IPS-NIHi11 (cell line): Measurements from ENCODE around the gene SGF29.
"Not testable (repeated sequence)": the region's sequence is repeated elsewhere in the genome, so short reads cannot be mapped to it uniquely, and the experiment has no call there.

Source experiments
- DNase-seq: peaks from one replicate; pipeline ENCODE4 v3.0.0; 2012; ENCODE audit warnings: mixed read lengths, low spot score

The SGF29 gene

DNA sequence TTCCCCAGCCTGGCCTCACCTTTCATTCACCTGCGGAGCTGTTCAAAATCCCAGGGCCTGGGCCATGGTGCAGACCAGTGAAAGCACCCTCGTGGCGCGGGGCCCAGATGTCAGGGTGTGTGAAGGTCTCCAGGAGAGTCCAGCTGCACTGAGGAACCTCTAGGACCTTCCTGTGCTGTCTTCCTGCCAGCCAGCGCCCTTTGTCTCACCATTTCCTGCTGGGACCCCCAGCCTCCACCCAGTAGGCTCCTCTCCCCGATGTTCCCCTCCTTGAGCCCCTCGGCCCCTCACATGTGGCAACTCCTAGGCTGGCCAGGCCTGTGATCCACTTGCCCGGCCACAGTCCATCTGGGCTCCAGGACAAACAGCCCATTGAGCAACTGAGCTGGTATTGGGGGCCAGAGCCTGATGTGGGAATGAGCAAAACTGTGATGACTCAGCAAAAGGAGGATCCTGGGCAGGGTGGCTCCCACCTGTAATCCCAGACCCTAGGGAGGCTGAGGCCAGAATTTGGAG lies 42.5 kb downstream of the SGF29 start:
- DNase-seq, result no peak

DNA sequence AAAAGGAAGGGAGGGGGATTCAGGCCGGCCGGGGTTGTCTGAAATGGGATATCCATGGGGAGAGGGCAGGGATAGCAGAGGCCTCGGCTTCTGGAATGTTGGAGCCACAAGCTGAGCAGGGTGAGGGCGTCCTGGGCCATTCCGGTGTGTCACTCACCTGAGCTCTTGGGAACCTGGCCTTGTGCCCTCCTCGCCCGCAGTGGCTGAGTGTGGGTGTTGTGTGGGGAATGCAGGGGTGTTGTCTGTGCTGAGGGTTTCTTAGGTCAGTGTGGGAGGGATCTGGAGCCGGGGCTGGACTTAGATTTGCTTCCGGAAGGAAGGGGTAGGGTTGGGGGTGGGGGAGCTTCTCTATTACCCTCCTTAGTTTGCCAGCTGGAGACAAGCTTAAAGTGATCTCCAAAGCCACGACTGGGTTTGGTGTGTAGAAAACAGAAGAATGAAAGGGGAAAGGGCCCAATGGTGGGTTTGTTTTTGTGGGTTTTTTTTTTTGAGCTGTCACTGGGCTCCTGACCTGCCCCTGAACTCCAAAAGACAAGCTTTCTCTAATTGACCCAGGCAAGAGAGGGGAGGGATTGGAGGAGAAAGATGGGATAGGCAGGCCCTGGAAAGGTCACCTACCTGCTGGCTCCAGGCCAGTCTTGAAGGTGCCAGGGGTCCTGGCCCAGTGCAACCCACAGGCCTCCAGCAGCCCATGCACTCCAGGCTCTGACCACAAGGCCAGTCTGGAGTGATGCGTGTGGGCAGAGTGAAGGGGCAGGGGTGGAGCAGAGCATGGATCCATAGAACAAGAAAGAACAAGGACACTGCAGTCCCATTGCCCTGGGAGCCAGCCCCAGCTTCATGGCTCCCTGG lies 43.3 kb downstream of the SGF29 start, which contains the start of gene SULT1A2:
SULT1A2 (minus strand) TSS at position 211 of the 852 bp plus-strand sequence. CDS start 1,120 bp downstream, outside the sequence.
- DNase-seq, result peak; percentile 57

DNA sequence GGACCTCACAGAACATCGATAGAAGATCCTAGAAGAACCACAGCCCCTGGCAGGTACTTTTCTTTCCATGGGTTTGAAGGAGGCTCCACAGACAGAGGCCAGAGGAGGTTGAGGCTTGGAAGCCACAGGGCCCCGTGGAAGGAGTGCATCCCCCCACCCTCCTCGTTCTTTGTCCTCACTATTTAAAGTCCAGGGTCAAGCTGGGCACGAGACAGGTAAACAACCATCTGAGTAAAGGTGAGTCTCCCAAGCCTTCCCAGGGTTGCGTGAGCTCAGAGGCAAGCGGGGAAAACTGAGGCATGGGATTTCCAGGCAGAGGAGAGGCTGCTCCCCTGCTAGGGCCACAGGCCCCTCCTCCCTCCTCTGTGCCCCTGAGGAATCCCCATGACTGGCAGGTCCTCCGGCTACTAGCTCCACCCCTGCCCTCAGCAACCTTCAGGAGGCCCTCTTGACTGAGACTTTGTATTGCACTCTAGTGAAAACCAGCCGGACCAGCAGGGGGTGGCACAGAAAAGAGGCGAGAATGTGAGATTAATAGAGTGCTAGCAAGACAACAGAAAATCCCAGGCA lies 44.1 kb downstream of the SGF29 start:
- peak; percentile 80 for DNase-seq

DNA sequence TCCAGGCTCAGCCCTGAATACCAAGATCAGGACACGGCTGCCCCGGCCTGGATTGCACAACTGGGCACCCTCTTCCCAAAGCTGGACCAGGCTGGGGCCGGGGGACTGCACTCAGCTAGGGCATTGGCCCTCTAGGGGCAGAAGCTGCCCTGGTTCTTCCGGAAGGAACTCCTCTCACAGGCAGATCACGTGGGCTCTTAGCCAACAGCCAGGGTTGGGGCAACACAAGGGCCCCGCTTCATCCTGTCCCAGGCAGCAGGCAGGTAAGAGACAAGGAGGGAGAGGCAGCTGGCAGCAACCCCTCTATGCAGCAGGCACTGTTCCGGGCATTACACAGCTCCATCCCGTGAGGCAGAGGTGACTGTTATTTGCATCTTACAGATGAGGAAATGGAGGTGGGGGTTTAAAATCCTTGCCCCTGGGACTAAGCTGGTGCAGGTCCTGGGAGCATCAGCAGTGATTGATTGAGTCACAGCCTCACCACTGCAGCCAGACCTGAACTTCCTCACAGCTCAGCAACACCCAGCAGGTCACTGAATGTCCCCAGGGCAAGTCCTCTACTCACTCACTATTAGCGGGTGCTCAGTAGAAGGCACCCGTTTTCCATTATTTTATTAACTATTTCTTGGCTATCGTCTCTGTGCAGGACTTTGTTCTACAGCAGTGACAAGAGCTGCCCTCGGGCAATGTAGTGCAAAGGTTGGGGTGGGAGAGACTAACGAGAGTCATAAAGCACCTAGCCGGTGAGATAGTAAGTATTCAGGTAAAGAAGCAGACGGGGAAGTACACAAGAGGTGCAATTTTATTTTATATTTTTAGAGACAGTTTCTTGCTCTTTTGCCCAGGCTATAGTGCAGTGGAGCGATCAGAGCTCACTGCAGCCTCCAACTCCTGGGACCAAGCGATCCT lies 45.9 kb downstream of the SGF29 start:
- not testable (repeated sequence) for DNase-seq

DNA sequence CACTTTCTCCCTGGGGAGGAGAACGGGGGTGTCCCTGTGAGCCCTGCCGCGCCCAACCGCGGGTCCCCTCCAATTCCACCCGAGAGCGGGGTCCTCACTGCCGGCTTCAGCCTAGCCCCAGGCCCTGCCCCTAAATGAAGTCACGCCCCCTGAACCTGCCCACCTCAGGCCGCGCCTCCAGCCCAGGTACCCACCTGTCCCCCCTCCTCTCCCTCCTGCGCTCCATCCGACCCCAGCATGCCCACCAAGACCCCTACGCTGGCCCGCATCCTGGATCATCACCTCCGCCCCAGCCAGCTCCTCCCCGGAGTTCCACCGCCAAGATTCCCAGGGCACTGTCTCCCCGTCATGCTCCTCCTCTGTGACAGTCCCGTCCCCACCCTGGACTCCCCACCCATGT lies 47.2 kb downstream of the SGF29 start:
- DNase-seq, result not testable (repeated sequence)

DNA sequence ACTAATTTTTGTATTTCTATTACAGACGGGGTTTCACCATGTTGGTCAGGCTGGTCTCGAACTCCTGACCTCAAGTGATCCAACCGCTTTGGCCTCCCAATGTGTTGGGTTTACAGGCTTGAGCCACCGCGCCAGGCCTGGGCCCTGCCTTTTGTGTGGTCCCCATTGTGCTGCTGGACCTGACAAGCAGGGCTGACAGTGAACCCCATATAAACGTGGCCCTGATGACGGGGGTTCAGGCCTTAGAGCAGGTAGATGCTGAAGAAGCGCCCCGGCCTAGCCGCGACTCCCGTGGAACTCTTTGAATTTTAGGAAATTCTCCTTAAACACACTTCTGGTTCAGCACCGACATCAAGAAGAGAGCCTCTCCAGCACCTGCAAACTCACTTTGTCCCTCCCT lies 47.9 kb downstream of the SGF29 start:
- DNase-seq, result not testable (repeated sequence)

DNA sequence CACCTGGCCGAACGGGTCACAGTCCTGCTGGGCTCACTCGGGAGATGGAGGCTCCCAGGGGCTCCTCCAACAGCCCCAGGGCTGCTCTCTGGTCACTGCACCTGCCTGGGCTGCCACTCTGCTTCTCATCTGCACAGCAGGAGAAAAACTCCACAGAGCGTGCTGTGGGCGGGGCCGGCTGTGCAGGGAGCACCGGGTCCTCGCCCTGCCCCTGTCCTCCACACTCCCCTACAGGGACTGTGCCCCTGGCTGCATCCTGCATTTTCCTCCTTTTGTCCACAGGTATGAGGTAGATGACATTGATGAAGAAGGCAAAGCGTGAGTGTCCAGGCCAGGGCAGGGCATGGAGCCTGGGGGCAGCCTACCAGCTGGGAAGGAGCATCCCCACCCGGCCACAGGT lies 48.3 kb downstream of the SGF29 start:
- not testable (repeated sequence) for DNase-seq

DNA sequence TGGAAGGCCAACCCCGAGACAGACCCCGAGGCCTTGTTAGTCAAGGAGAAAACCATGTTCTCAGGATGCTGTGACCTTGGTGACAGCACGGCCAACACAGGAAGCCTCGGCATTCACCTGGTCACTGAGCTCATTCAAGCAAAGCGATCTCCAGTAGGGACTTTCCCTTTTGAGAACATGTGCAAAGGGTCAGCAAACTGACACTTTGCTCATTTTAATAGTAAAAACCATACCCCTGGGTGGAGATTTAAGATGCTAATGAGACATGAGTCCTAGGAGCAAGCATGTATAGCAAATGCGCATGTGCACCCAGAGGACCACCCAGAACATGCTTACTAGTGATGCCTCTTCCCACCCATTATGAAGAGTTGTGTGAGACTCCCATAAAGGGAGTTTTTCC lies 48.8 kb downstream of the SGF29 start:
- no peak for DNase-seq

DNA sequence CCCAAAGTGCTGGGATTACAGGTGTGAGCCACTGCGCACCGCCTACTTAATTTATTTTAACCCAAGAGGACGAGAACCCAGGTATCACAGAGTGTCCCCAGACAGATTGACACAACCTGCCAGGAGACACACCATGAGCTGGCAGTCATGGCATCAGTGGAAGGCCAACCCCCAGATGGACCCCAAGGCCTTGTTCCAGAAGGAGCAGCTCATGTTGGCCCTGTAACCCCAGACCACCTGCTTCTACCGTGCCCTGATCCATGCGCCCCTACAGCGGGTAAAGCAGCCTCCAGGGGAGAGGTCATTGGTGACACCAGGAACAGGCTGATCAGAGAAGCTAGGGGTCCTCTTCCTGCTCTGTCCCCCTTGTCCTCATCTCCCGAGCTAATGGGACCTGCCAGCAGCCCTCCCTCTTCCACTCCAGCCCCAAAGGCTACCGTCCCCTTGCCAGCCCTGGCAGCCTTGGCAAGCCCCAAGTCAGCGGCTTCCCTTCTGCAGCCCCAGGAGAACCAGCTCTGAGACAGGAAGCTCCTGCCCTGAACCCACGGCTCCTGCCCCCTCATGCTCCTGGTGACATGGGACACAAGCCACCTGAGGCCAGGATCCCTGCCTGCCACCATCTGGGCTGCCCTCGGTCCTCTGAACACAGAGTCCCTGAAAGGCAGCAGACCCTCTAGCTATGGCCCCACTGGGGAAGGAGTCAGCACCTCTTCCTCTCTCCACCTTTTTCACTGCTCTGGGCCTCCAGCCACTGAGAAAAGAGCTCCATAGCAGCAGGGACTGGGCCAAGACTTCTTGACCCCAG lies 49.9 kb downstream of the SGF29 start:
- no peak for DNase-seq

DNA sequence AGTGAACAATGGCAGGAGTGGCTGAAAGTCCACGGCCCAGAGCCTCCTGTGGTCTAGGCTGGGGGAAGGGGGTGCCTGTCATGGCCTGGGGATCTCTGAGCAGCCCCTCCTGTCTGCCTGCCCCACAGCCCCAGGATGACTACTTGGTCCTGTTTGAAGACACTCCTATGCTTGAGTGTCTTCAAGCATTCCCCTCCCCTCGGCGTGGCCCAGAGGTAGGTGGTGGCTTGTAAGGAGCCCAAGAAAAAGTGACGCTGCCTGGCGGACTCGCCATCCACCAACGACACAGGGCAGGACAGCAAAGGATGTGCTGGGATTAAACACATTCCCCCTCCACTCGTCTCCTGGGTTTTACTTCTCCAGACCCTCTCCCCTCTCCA lies 50.5 kb downstream of the SGF29 start:
- DNase-seq, result no peak

DNA sequence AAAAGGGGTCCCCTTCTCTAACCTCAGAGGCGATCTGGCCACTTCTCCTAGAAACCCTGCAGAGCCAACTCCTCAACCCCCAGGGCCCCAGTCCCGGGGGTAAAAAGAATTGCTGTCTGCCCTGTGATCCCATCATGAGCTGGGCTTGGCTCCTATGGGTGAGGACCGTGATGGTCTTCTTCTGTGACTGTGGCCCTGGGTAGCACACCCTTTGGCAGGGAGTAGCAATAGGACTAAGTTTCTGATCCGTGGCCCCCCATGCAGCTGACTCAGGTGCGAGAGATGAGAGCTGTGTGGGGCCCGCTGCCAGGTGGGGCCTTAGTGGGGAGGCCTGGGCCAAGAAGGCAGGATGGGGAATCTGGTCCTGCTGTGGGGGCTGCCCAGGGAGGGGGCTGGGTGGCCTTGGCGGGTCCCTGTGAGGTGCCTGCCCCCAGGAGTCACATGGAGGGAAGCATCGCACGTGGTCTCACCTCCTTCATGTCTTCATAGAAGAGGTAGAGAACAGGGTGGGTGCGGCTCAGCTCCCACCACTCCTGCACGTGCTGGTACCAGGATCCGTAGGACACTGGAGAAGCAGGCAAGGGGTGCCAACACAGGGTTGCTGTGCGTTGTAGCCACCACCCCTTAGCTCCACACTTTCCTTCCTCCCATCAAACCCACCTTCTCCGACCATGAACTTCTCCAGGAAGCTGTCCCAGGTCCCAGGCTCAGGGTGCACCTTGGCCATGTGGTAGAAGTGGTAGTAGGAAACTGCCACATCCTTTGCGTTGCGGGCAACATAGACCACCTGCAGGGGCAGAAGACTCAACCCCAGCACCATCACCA lies 52.8 kb downstream of the SGF29 start:
- no peak for DNase-seq

DNA sequence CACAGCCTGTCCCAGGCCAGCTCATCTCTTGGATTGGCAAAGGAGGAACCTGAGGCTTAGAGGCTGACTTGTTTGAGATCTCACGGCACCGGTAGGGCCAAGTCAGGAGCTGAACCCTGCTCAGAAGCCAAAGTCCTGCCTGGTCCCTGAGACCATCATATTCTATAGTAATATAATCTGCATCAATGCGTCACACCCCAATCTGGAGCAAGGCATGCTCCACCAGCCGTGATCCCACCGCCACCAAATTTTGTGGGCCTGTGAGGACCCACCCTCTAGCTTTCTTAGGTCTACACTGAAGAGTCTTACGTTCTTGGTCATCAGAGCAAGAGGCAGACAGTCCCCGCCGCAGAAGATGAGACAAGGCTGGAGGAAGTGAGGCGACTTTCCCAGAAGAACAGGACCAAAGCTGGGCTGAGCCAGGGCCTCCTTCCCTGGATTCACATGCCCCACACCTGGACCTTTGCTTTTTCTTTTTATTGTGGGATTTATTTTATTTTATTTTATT lies 53.5 kb downstream of the SGF29 start:
- DNase-seq, result no peak

DNA sequence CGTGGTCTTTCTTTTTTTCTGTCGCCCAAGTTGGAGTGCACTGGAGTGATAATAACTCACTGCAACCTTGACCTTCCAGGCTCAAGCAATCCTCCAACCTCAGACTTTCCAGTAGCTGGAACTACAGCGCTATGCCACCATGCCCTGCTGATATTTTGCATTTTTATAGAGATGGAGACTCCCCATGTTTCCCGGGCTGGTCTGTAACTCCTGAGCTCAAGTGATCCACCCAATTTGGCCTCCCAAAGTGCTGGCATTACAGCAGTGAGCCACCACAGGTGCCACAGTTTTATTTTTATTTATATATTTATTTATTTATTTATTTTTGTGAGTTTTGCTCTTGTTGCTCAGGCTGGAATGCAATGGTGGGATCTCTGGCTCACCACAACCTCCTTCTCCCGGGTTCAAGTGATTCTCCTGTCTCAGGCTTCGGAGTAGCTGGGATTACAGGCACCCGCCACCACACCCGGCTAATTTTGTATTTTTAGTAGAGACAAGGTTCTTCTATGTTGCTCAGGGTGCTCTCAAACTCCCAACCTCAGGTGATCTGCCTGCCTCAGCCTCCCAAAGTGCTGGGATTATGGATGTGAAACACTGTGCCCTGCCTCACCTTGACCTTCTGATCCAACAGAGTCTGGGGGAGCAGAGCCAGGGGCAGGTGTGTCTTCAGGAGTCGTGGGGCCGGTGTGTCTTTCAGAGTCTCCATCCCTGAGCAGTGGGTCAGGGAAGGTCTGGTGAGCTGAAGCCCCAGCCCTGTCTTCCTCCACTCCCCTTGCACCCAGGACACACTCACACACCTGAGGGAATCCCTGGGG lies 54.2 kb downstream of the SGF29 start:
- not testable (repeated sequence) for DNase-seq

DNA sequence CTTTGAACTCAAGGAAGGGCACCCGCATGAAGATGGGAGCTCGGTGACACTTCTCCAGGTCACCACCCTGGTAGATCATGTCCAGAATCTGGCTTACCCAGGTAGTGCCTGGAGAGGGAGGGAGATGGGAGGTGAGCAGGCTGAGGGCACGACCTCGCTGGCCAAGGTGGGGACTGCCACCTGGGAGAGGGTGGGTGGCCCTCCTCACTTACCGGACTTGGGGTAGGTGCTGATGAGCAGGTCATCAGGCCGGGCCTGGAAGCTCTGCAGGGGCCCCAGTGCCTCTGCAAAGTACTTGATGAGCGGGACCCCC lies 54.7 kb downstream of the SGF29 start:
- not testable (repeated sequence) for DNase-seq

DNA sequence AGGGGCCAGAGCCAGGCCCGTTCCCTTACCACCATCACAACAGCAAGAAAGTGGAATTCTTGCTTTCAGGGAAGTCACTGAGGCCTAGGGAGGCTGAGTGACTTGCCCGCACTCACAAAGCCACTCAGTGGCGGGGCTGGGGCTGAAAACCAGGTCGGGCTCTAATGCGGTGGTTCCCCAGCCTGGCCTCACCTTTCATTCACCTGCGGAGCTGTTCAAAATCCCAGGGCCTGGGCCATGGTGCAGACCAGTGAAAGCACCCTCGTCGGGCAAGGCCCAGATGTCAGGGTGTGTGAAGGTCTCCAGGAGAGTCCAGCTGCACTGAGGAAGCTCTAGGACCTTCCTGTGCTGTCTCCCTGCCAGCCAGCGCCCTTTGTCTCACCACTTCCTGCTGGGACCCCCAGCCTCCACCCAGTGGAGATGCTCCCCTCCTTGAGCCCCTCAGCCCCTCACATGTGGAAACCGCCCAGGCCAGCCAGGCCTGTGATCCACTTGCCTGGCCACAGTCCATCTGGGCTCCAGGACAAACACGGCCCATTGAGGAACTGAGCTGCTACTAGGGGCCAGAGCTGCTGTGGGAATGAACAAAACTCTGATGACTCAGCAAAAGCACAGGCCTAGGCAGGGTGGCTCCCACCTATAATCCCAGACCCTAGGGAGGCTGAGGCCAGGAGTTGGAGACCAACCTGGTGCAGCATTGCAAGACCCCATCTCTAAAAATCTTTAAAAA lies 55.3 kb downstream of the SGF29 start:
- peak; percentile 1 for DNase-seq

DNA sequence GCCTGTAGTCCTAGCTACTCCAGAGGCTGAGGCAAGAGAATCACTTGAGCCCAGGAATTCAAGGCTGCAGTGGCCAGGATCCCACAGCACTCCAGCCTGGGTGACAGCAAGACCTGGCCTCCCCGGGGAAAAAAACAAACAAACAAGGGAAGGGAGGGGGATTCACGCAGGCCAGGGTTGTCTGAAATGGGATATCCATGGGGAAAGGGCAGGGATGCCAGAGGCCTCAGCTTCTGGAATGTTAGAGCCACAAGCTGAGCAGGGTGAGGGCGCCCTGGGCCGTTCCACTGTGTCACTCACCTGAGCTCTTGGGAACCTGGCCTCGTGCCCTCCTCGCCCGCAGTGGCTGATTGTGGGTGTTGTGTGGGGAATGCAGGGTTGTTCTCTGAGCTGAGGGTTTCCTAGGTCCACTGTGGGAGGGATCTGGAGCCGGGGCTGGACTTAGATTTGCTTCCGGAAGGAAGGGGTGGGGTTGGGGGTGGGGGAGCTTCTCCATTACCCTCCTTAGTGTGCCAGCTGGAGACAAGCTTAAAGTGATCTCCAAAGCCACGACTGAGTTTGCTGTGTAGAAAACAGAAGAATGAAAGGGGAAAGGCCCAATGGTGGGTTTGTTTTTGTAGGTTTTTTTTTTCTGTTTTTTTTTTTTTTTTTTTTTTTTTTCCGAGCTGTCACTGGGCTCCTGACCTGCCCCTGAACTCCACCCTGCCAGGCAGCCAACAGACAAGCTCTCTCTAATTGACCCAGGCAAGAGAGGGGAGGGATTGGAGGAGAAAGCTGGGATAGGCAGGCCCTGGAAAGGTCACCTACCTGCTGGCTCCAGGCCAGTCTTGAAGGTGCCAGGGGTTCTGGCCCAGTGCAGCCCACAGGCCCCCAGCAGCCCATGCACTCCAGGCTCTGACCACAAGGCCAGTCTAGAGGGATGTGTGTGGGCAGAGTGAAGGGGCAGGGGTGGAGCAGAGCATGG lies 56.2 kb downstream of the SGF29 start, which contains the start of gene SULT1A1:
SULT1A1 (minus strand) TSS at position 414 of the 964 bp plus-strand sequence. CDS start 1,189 bp downstream, outside the sequence.
- DNase-seq, result peak; percentile 52

DNA sequence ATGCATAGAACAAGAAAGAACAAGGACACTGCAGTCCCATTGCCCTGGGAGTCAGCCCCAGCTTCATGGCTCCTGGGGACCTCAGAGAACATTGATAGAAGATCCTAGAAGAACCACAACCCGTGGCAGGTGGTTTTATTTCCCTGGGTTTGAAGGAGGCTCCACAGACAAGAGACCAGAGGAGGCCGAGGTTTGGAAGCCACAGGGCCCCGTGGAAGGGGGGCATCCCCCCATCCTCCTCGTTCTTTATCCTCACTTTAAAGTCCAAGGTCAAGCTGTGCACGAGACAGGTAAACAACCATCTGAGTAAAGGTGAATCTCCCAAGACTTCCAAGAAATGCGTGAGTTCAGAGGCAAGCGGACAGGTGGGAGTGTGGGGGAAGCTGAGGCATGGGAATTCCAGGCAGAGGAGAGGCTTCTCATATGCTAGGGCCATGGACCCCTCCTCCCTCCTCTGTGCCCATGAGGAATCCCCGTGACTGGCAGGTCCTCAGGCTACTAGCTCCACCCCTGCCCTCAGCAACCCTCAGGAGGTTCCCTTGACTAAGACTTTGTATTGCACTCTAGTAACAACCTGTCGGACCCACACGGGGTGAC lies 57.0 kb downstream of the SGF29 start:
- peak; percentile 43 for DNase-seq
